Colonic mucosa (tissue), 4 donors: Measurements from ENCODE around the gene CPEB3. TPM values are rescaled to one million over a fixed set of nuclear protein-coding genes. Genes with fewer than 3 reads are reported as not detected.

Experiments
- DNase-seq: peaks from one replicate; pipeline ENCODE4 v3.0.0-alpha.2; 2020
- H3K27ac ChIP-seq: fragments of 200-600 bp; one replicate; pipeline ENCODE4 v1.8.0; 2021
- H3K27me3 ChIP-seq: fragments of 200-600 bp; one replicate; pipeline ENCODE4 v1.8.0; 2021
- H3K36me3 ChIP-seq: fragments of 200-600 bp; one replicate; pipeline ENCODE4 v1.8.0; 2021
- H3K4me1 ChIP-seq: fragments of 200-600 bp; one replicate; pipeline ENCODE4 v1.8.0; 2021; ENCODE audit warnings: mild to moderate bottlenecking
- H3K4me3 ChIP-seq: fragments of 200-600 bp; one replicate; pipeline ENCODE4 v1.8.0; 2021
- H3K9ac ChIP-seq, 2 donors: one replicate each; pipeline ENCODE4 v1.7.0; 2013; ENCODE audit warnings: control low read depth in 2 of 2, low read depth in 2 of 2, low read length in 2 of 2
- H3K9me3 ChIP-seq: fragments of 200-600 bp; one replicate; pipeline ENCODE4 v1.8.0; 2021
- CTCF ChIP-seq: fragments of 200-600 bp; IDR thresholded peaks from one replicate; pipeline ENCODE4 v1.8.0; 2022; ENCODE audit warnings: antibody characterized with exemption, mild to moderate bottlenecking
- intact Hi-C: fragments of 100-400 bp; cut with DNase I; formaldehyde crosslinking; loops from one replicate; pipeline ENCODE4 v1.14.1; 2022
- total RNA-seq, 2 donors: library from RNA; stranded (reverse); fragmentation: NEBNext Ultra II Directional in 1 of 2; extraction: Animal tissue kit (Norgen Biotek cat#: 25700) in 1 of 2; gene quantifications; one replicate each; pipeline ENCODE4 v1.2.1, GENCODE V29; 2021
- donor health status: healthy.
- donor health status: DM: no; HTN: no; CAD: no.
- donor health status: DM: no; HTN: no; CAD: no.

The CPEB3 gene
- total RNA-seq, 2 donors from 2014 or later = 4.4 to 7.9 TPM

GRCh38 chr10:92011560-92012214, 279.2 kb downstream of the CPEB3 start:
- Histone ChIP-seq H3K27ac (no peak overlapping the region), H3K9me3 (no peaks in the 10 kb centered on the region), H3K27me3 (no peaks in the 10 kb centered on the region), H3K4me1 (no peaks in the 10 kb centered on the region), H3K9ac (no peak overlapping the region), H3K4me3 (no peak overlapping the region), H3K36me3 (peaks cover 6% of the 10 kb centered on the region)
- DNase-seq = no peak
- no peak for TF ChIP-seq CTCF
- intact Hi-C loops = no loop called here

GRCh38 chr10:92010047-92010735, 280.7 kb downstream of the CPEB3 start:
- H3K27me3 ChIP-seq = no peaks in the 10 kb centered on the region
- no peaks in the 10 kb centered on the region for H3K9me3 ChIP-seq
- H3K4me1 ChIP-seq = no peaks in the 10 kb centered on the region
- intact Hi-C loops = no loop called here
- no peak overlapping the region for H3K4me3 ChIP-seq
- no peak overlapping the region for H3K27ac ChIP-seq
- H3K9ac ChIP-seq = no peak overlapping the region
- peaks cover 6% of the 10 kb centered on the region for H3K36me3 ChIP-seq
- TF ChIP-seq CTCF = no peak
- DNase-seq = no peak

- Histone ChIP-seq H3K9ac (no peak overlapping the region), H3K4me3 (no peak overlapping the region), H3K27ac (no peak overlapping the region), H3K36me3 (peaks cover 6% of the 10 kb centered on the region), H3K27me3 (no peaks in the 10 kb centered on the region), H3K9me3 (no peaks in the 10 kb centered on the region), H3K4me1 (no peaks in the 10 kb centered on the region)
- no peak for DNase-seq
- no peak for TF ChIP-seq CTCF
- intact Hi-C loops = no loop called here
Measured at GRCh38 chr10:92009445-92009844, 281.4 kb downstream of the CPEB3 start.

- intact Hi-C loops = no loop called here
- Histone ChIP-seq H3K9me3 (no peaks in the 10 kb centered on the region), H3K27ac (no peak overlapping the region), H3K36me3 (no peaks in the 10 kb centered on the region), H3K4me3 (no peak overlapping the region), H3K27me3 (no peaks in the 10 kb centered on the region), H3K4me1 (no peaks in the 10 kb centered on the region), H3K9ac (no peak overlapping the region)
- DNase-seq = no peak
- TF ChIP-seq CTCF = no peak
Measured at GRCh38 chr10:92005978-92006377, 284.9 kb downstream of the CPEB3 start.

GRCh38 chr10:92003258-92003657, 287.6 kb downstream of the CPEB3 start:
- Histone ChIP-seq H3K4me3 (no peak overlapping the region), H3K27me3 (no peaks in the 10 kb centered on the region), H3K36me3 (no peaks in the 10 kb centered on the region), H3K27ac (no peak overlapping the region), H3K9ac (no peak overlapping the region), H3K4me1 (no peaks in the 10 kb centered on the region), H3K9me3 (no peaks in the 10 kb centered on the region)
- TF ChIP-seq CTCF = no peak
- intact Hi-C loops = no loop called here
- DNase-seq = no peak
